C4-2B (cell line): Measurements from ENCODE around the gene MIPOL1.

ENCODE experiments used
- ZFX ChIP-seq: fragments of 450-650 bp; IDR thresholded peaks from 2 replicates; pipeline ENCODE4 v1.6.1; 2017
- TF ChIP-seq, protein P1 (sequence below): fragments of 450-650 bp; conservative IDR thresholded peaks from 2 replicates; pipeline ENCODE4 v1.5.1; 2017; ENCODE audit warnings: mild to moderate bottlenecking

DNA sequence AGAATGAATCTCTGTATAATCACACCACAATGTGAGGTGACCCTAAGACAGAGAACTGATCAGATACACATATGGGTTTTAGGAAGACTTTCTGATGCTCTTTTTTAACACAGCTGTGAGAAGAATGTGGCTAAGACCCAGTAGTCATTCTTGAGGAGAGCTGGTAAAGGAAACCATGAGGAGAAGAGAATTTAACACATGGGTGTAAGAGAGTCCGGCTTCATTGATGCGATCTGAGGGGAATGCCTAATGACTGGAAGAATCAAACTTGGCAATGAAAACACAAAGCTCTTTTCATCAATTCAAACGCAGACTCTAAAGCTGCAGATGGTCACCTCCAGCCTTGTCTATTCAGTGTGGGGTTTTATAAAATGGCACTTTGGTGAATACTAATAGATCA lies 318.0 kb downstream of the MIPOL1 start:
- TF ChIP-seq, protein P1, sequence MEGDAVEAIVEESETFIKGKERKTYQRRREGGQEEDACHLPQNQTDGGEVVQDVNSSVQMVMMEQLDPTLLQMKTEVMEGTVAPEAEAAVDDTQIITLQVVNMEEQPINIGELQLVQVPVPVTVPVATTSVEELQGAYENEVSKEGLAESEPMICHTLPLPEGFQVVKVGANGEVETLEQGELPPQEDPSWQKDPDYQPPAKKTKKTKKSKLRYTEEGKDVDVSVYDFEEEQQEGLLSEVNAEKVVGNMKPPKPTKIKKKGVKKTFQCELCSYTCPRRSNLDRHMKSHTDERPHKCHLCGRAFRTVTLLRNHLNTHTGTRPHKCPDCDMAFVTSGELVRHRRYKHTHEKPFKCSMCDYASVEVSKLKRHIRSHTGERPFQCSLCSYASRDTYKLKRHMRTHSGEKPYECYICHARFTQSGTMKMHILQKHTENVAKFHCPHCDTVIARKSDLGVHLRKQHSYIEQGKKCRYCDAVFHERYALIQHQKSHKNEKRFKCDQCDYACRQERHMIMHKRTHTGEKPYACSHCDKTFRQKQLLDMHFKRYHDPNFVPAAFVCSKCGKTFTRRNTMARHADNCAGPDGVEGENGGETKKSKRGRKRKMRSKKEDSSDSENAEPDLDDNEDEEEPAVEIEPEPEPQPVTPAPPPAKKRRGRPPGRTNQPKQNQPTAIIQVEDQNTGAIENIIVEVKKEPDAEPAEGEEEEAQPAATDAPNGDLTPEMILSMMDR = no peak
- no peak for TF ChIP-seq ZFX
